HG03066 (cell line): ENCODE measurements around the gene FADS1.

Experiments used
- ATAC-seq: cut with Tn5 transposase; IDR thresholded peaks from one replicate; pipeline ENCODE4 v1.9.1; 2021; ENCODE audit warnings: low read depth; ENCODE audit not compliant: unreplicated experiment

FADS1 gene

GRCh38 chr11:61800331-61801281, 16.2 kb downstream of the FADS1 start:
- no peak for ATAC-seq

- ATAC-seq: no peak
Observed at GRCh38 chr11:61799665-61800284, 17.0 kb downstream of the FADS1 start.

- no peak for ATAC-seq
Observed at GRCh38 chr11:61797263-61797944, 19.4 kb downstream of the FADS1 start.

- no peak for ATAC-seq
Observed at GRCh38 chr11:61795876-61796526, 20.8 kb downstream of the FADS1 start.

GRCh38 chr11:61795459-61795858, 21.3 kb downstream of the FADS1 start:
- ATAC-seq: no peak

- no peak for ATAC-seq
Observed at GRCh38 chr11:61794579-61794978, 22.2 kb downstream of the FADS1 start.

- no peak for ATAC-seq
Observed at GRCh38 chr11:61793829-61794204, 23.0 kb downstream of the FADS1 start.

GRCh38 chr11:61793083-61793828, 23.5 kb downstream of the FADS1 start:
- ATAC-seq: peak; percentile 11

DNA sequence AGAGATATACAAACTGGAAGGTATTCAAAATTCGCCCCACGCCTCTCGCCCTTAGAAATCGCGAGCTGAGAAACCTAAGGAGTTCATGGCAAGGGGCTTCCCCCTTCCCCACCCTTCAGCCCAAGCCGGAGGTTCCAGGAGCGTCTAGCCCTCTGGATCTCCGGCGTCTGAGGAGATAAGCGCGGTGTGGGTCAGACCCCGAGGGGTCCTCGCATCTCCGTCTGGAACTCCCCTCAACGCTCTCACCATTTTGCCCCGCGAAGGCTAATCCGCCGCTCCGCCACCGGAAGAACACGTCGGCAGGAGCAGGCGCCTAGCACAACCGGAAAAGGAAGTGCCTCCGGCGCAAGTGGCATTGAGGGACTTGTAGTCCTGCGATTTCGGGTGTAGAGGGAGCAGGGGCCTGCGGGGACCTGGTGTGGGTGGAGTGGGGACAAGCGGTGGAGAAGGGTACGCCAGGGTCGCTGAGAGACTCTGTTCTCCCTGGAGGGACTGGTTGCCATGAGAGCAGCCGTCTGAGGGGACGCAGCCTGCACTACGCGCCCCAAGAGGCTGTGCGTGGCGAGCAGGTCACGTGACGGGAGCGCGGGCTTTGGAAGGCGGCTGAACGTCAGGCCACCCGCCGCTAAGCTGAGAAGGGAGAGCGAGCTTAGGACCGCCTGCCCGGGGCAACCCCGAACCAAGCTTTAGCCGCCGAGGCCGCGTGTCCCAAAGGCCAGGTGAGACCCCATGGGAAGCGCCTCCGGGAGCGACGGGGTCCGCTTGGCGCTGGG, 24.3 kb downstream of the FADS1 start, which contains the start of the genes FEN1 and TMEM258:
FEN1 (plus strand) TSS at position 602 of the 773 bp plus-strand sequence. CDS start 2,451 bp downstream, outside the sequence.
TMEM258 (minus strand) TSS at position 290 of the 773 bp plus-strand sequence; CDS start at position 249, 41 bp downstream.
- peak; percentile 77 for ATAC-seq

- peak; percentile 25 for ATAC-seq
Observed at GRCh38 chr11:61791737-61792309, 25.0 kb downstream of the FADS1 start.

- ATAC-seq: no peak
Observed at GRCh38 chr11:61787928-61788491, 28.8 kb downstream of the FADS1 start.

GRCh38 chr11:61785837-61786402, 30.9 kb downstream of the FADS1 start:
- ATAC-seq: no peak

DNA sequence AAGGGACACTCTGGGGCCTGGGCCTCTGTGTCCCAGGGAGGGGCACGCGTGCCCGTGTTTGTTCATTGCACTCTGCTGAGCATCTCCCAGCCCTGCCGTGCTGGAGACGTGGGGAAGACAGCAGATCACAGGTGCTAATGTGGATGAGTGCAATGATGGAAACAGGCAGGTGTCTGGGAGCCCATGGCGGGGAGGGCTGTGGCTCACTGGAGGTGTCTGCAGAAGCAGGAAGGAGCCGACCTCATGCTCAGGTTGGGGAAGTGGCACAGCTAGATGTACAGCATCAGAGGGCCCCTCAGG, 32.3 kb downstream of the FADS1 start:
- no peak for ATAC-seq

- no peak for ATAC-seq
Observed at GRCh38 chr11:61783717-61784505, 32.9 kb downstream of the FADS1 start.

DNA sequence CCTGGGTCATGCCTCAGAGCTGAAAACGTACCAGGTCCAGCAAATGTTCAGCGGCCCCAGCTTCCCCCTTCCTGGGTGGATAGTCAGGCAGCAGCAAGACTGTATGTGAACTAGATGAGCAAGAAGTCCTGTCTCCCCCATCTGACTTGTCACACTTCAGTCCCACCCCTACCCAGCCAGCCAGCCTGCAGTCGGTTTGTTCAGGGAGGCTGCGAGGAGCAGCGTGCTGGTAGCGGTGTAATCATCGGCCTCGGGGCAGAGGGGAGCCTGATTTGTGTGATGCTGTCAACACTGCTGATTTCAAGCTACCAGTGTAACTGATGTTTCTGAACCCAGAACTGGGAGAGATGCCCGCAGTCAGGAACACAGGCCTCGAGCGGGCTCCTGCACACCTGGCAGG, 34.0 kb downstream of the FADS1 start:
- no peak for ATAC-seq

GRCh38 chr11:61782299-61782698, 34.5 kb downstream of the FADS1 start:
- no peak for ATAC-seq

DNA sequence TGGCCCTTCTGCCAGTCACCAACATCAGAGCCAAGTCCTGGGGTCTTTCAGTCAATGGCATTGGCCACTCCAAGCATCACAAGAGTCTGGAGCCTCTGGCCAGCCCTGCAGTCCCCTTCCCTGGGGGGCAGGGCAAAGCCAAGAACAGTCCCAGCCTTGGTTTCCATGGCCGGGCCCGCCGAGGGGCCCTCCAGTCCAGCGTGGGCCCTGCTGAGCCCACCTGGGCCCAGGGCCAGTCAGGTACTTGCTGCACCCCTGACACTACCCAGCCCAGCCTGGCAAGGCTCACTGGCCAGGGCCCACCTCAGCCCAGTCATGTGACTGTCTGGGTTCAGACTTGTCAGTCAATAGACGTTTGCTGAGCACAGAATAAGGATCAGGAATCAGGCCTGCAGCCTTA, 35.2 kb downstream of the FADS1 start:
- ATAC-seq: no peak
